CD4-positive, alpha-beta T cell (primary cell): Measurements from ENCODE around the gene DAPK2. TPM values are rescaled to one million over a fixed set of nuclear protein-coding genes. Genes with fewer than 3 reads are reported as not detected.

Experiments
- ATAC-seq: fragments of 200-7000 bp; cut with Tn5 transposase; one replicate; pipeline ENCODE4 v1.10.0; 2022; ENCODE audit warnings: mild to moderate bottlenecking; ENCODE audit not compliant: poor library complexity
- CTCF ChIA-PET: fragments of 350-600 bp; sonication (Branson Sonifier 250); formaldehyde crosslinking; loops from one replicate; lab custom pipeline; 2021; ENCODE audit warnings: antibody characterized with exemption, inconsistent platforms; lab: Charles Lee
- POLR2A ChIA-PET: fragments of 350-600 bp; sonication (Branson Sonifier 250); formaldehyde crosslinking; loops from one replicate; lab custom pipeline; 2021; ENCODE audit warnings: antibody characterized with exemption, inconsistent platforms; lab: Charles Lee
- DNase-seq, 14 experiments: peaks; one replicate each; pipeline ENCODE4 v3.0.0-alpha.2; 2013 to 2020; ENCODE audit warnings: mixed read lengths in 2 of 14
- H3K27ac ChIP-seq, 2 donors: one replicate each; pipeline versions ENCODE4 v1.5.1 to v1.7.0; 2013; ENCODE audit warnings: low read length in 2 of 2, low read depth in 1 of 2, mild to moderate bottlenecking in 1 of 2
- H3K27me3 ChIP-seq, 2 experiments: 1 replicate in 1 of 2; 2 replicates in 1 of 2; pipeline versions ENCODE4 v1.6.1 to v1.7.0; 2013; ENCODE audit warnings: low read length in 2 of 2, control low read depth in 1 of 2, mild to moderate bottlenecking in 1 of 2, moderate library complexity in 1 of 2; ENCODE audit not compliant: insufficient read depth in 2 of 2, control insufficient read depth in 1 of 2
- H3K36me3 ChIP-seq: one replicate; pipeline ENCODE4 v1.6.1; 2013; ENCODE audit warnings: low read length, control low read depth; ENCODE audit not compliant: insufficient read depth
- H3K4me1 ChIP-seq: one replicate; pipeline ENCODE4 v1.6.1; 2013; ENCODE audit warnings: low read length, control low read depth; ENCODE audit not compliant: insufficient read depth
- H3K4me3 ChIP-seq: one replicate; pipeline ENCODE4 v1.5.1; 2013; ENCODE audit warnings: mild to moderate bottlenecking, low read length, moderate library complexity
- H3K9me3 ChIP-seq, 2 experiments: 1 replicate in 1 of 2; 2 replicates in 1 of 2; pipeline versions ENCODE4 v1.6.1 to v1.7.0; 2013; ENCODE audit warnings: low read length in 2 of 2, mild to moderate bottlenecking in 2 of 2, control low read depth in 1 of 2, moderate library complexity in 1 of 2; ENCODE audit not compliant: control insufficient read depth in 1 of 2, insufficient read depth in 1 of 2
- H3K27ac Mint-ChIP-seq: one replicate; pipeline ENCODE4 v1.8.0; 2020; ENCODE audit warnings: mixed read lengths
- H3K27me3 Mint-ChIP-seq: one replicate; pipeline ENCODE4 v1.8.0; 2021; ENCODE audit warnings: mixed read lengths
- H3K36me3 Mint-ChIP-seq: one replicate; pipeline ENCODE4 v1.8.0; 2021; ENCODE audit warnings: low read depth, mixed read lengths
- H3K4me1 Mint-ChIP-seq: one replicate; pipeline ENCODE4 v1.8.0; 2021; ENCODE audit warnings: low read depth, mixed read lengths
- H3K4me3 Mint-ChIP-seq: one replicate; pipeline ENCODE4 v1.8.0; 2020; ENCODE audit warnings: mild to moderate bottlenecking, mixed read lengths
- H3K9me3 Mint-ChIP-seq: one replicate; pipeline ENCODE4 v1.8.0; 2020; ENCODE audit warnings: mixed read lengths
- intact Hi-C, 2 experiments: fragments of 100-400 bp; cut with DNase I in 1 of 2; cut with micrococcal nuclease in 1 of 2; formaldehyde crosslinking; loops; one replicate each; pipeline versions ENCODE4 v1.15.1 to v1.9.0; 2023 to 2025; cut with DNase I, micrococcal nuclease
- total RNA-seq, 174 experiments: library from RNA in 2 of 174; stranded (reverse) in 2 of 174; gene quantifications; one replicate each; pipeline ENCODE4 v1.2.3 and lab custom pipeline; 2021 to 2026
- TF ChIP-seq, protein P1 (sequence below): fragments of 200-600 bp; IDR thresholded peaks from one replicate; pipeline ENCODE4 v1.8.0; 2022; ENCODE audit warnings: antibody characterized with exemption, mild to moderate bottlenecking

Gene DAPK2
- total RNA-seq, 2 experiments from 2014 or later = 1.3 to 1.6 TPM

DNA sequence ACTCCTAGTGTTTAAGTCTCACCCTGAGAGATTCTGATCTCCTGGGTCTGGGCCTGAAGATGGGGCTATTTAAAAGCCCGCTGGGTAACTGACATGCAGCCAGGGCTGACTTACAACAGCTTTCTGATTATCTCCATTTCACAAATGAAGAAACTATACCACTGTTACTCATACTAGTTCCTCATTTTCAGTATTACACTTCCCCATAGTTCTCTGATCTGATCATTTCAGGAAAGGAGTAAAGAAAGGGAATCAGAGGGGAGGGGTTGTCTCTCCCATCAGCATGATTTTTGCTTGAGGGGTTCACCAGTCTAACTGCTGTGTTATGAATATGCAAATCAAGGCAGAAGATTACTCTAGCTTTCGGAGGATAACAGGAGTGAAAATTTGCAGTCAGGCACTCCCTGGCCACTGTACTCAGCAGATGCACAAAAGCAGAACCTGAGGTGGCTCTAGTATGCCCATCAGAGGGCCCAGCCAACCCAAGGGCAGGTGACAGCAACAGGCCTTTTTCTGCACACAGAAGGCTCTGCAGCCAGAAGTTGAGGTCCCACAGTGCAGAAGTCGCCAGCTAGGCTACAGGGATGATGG lies 59.4 kb downstream of the DAPK2 start:
- H3K4me1 ChIP-seq = no peaks in the 10 kb centered on the region
- POLR2A ChIA-PET = no interaction called here
- no peaks in the 10 kb centered on the region for H3K36me3 ChIP-seq
- no peak overlapping the region for H3K4me3 ChIP-seq
- DNase-seq = peak in 2 of 14 experiments; percentile 26 to 37
- no peaks in the 10 kb centered on the region for H3K27me3 Mint-ChIP-seq
- no peaks in the 10 kb centered on the region for H3K9me3 ChIP-seq
- intact Hi-C loops = no loop called here
- H3K4me3 Mint-ChIP-seq = no peak overlapping the region
- no peak overlapping the region for H3K27ac ChIP-seq
- no peaks in the 10 kb centered on the region for H3K36me3 Mint-ChIP-seq
- H3K27ac Mint-ChIP-seq = no peak overlapping the region
- no peaks in the 10 kb centered on the region for H3K27me3 ChIP-seq
- no peak for ATAC-seq
- TF ChIP-seq, protein P1, sequence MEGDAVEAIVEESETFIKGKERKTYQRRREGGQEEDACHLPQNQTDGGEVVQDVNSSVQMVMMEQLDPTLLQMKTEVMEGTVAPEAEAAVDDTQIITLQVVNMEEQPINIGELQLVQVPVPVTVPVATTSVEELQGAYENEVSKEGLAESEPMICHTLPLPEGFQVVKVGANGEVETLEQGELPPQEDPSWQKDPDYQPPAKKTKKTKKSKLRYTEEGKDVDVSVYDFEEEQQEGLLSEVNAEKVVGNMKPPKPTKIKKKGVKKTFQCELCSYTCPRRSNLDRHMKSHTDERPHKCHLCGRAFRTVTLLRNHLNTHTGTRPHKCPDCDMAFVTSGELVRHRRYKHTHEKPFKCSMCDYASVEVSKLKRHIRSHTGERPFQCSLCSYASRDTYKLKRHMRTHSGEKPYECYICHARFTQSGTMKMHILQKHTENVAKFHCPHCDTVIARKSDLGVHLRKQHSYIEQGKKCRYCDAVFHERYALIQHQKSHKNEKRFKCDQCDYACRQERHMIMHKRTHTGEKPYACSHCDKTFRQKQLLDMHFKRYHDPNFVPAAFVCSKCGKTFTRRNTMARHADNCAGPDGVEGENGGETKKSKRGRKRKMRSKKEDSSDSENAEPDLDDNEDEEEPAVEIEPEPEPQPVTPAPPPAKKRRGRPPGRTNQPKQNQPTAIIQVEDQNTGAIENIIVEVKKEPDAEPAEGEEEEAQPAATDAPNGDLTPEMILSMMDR = no peak
- no peaks in the 10 kb centered on the region for H3K9me3 Mint-ChIP-seq
- CTCF ChIA-PET = no interaction called here
- peaks cover 3% of the 10 kb centered on the region for H3K4me1 Mint-ChIP-seq

DNA sequence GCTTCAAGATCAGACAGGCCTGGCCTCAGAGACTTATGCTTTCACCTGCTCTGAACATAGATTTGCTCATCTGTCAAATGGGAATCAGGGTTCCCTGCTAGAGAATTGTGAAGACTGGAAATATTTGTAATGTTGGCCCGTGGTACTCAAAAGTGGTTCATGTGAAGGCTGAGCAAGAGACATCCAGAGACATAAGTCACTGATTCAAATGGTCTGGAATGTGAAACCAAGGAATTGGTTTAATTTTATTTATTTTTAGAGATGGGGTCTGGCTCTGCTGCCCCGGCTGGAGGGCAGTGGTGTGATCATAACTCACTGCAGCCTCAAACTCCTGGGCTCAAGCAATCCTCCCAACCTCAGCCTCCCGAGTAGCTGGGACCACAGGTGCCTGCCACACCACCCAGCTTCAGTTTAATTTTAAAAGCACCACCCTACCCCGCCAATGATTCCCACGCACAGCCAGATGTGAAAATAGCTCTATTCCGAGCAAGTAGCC lies 60.1 kb downstream of the DAPK2 start:
- TF ChIP-seq, protein P1 = no peak
- ATAC-seq (no peak), DNase-seq (no peak)
- H3K36me3 ChIP-seq = no peaks in the 10 kb centered on the region
- Mint-ChIP-seq H3K27ac (no peak overlapping the region), H3K4me3 (no peak overlapping the region), H3K27me3 (no peaks in the 10 kb centered on the region), H3K4me1 (no peaks in the 10 kb centered on the region), H3K9me3 (no peaks in the 10 kb centered on the region), H3K36me3 (no peaks in the 10 kb centered on the region)
- no peaks in the 10 kb centered on the region for H3K9me3 ChIP-seq
- ChIA-PET CTCF (interaction anchor here (0.8 kb wide), 1 partner anchor 12 kb away, joined by 3 read pairs; no protein-coding TSS in a partner anchor), POLR2A (no interaction called here)
- intact Hi-C loops = no loop called here
- no peak overlapping the region for H3K27ac ChIP-seq
- H3K4me1 ChIP-seq = no peaks in the 10 kb centered on the region
- H3K27me3 ChIP-seq = no peaks in the 10 kb centered on the region
- no peak overlapping the region for H3K4me3 ChIP-seq

DNA sequence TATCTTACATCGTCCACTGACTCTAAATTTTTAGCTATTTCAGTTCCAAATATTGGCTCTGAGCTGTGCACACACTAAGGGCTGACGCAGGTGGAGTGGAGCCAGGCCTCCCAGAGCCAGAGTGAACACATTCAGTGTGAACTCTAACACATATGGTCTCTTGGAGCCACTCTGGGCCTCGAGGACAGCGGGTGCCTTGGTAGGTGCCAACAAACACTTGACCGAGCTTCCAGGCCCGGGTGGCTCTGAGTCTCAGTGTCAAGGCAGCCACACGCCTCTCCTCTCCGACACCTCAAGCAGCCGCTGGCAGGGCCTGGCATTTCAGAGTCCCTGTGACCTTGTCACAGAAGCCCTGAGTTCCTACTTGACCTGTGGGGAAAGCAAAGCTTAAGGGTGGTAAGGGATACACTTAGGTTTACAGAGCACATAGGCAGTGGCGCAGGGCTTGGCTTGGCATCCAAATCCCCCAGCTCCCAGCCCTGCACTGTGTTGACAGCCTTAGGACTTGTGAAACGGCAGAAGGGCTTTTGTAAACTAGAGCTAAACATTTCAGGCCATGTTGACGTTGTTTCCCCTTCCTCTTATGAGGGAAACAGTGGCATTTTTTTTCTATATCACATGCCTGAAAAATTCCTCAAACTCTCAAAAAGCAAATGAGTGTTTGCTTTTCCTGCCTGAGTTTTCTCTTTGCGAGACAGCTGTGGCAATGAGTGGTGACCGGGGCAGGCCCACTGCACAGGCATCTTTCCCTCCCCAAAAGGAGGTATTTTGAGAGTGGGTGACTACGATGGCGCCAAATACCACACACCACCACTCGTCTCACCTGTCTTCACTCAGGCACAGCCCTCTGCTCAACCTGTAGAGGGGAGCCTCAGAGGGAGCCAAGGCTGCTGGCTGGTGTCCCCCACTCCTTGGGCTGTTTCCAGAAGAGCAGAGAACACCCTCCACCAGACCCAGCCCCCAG lies 60.8 kb downstream of the DAPK2 start:
- Histone ChIP-seq H3K4me3 (no peak overlapping the region), H3K4me1 (no peaks in the 10 kb centered on the region), H3K27me3 (no peaks in the 10 kb centered on the region), H3K27ac (no peak overlapping the region), H3K9me3 (no peaks in the 10 kb centered on the region), H3K36me3 (no peaks in the 10 kb centered on the region)
- Mint-ChIP-seq H3K9me3 (no peaks in the 10 kb centered on the region), H3K4me3 (no peak overlapping the region), H3K36me3 (no peaks in the 10 kb centered on the region), H3K27ac (no peak overlapping the region), H3K27me3 (no peaks in the 10 kb centered on the region), H3K4me1 (no peaks in the 10 kb centered on the region)
- POLR2A ChIA-PET = no interaction called here
- TF ChIP-seq, protein P1 = no peak
- intact Hi-C loops = no loop called here
- CTCF ChIA-PET = interaction anchor here (0.8 kb wide), 1 partner anchor 11 kb away, joined by 3 read pairs; no protein-coding TSS in a partner anchor
- DNase-seq = no peak
- no peak for ATAC-seq
